ENCODE results near the gene LRRC10B. TPM values are rescaled to one million over a fixed set of nuclear protein-coding genes. Genes with fewer than 3 reads are reported as not detected.
A peak's percentile ranks its signal among the peaks of the same experiment; 100 is the strongest.

The LRRC10B gene
- total RNA-seq, 1 donor from 2014 or later = not detected

- no peak overlapping the region for H3K4me3 ChIP-seq (ENCODE audit: low read depth, low read length)
- no peak for TF ChIP-seq CTCF (conservative IDR thresholded peaks at IDR 0.05; ENCODE audit: low read depth, low read length)
Observed at GRCh38 chr11:61542024-61542461, 33.5 kb downstream of the LRRC10B start.

GRCh38 chr11:61542705-61543104, 34.2 kb downstream of the LRRC10B start:
- no peak overlapping the region for H3K4me3 ChIP-seq (ENCODE audit: low read depth, low read length)
- no peak for TF ChIP-seq CTCF (conservative IDR thresholded peaks at IDR 0.05; ENCODE audit: low read depth, low read length)
- DNase-seq (ENCODE audit: low read depth) = no peak

More at GRCh38 chr11:61542024-61542461, 33.5 kb downstream of the LRRC10B start:
- DNase-seq (ENCODE audit: low read depth) = no peak

GRCh38 chr11:61543606-61544306, 35.2 kb downstream of the LRRC10B start:
- no peak overlapping the region for H3K4me3 ChIP-seq (ENCODE audit: low read depth, low read length)
- no peak for TF ChIP-seq CTCF (conservative IDR thresholded peaks at IDR 0.05; ENCODE audit: low read depth, low read length)
- DNase-seq (ENCODE audit: low read depth) = no peak

- no peak overlapping the region for H3K4me3 ChIP-seq (ENCODE audit: low read depth, low read length)
- no peak for TF ChIP-seq CTCF (conservative IDR thresholded peaks at IDR 0.05; ENCODE audit: low read depth, low read length)
- DNase-seq (ENCODE audit: low read depth) = no peak
Observed at GRCh38 chr11:61544466-61544865, 35.9 kb downstream of the LRRC10B start.

GRCh38 chr11:61545341-61545740, 36.8 kb downstream of the LRRC10B start:
- peak; percentile 76 for TF ChIP-seq CTCF (conservative IDR thresholded peaks at IDR 0.05; ENCODE audit: low read depth, low read length)
- DNase-seq (ENCODE audit: low read depth) = no peak

GRCh38 chr11:61545921-61546320, 37.4 kb downstream of the LRRC10B start:
- no peak for TF ChIP-seq CTCF (conservative IDR thresholded peaks at IDR 0.05; ENCODE audit: low read depth, low read length)
- DNase-seq (ENCODE audit: low read depth) = no peak
- no peak overlapping the region for H3K4me3 ChIP-seq (ENCODE audit: low read depth, low read length)

More at GRCh38 chr11:61545341-61545740, 36.8 kb downstream of the LRRC10B start:
- H3K4me3 ChIP-seq (ENCODE audit: low read depth, low read length) = no peak overlapping the region

GRCh38 chr11:61546663-61547062, 38.1 kb downstream of the LRRC10B start:
- no peak overlapping the region for H3K4me3 ChIP-seq (ENCODE audit: low read depth, low read length)
- no peak for TF ChIP-seq CTCF (conservative IDR thresholded peaks at IDR 0.05; ENCODE audit: low read depth, low read length)
- no peak for DNase-seq (ENCODE audit: low read depth)
